ENCODE measurements around the gene GSC. TPM values are rescaled to one million over a fixed set of nuclear protein-coding genes. Genes with fewer than 3 reads are reported as not detected.
"Not testable (repeated sequence)": the region's sequence is repeated elsewhere in the genome, so short reads cannot be mapped to it uniquely, and the experiment has no call there.

GSC gene
- total RNA-seq, 1 experiment from 2014 or later: 0.25 TPM

GRCh38 chr14:94771906-94772490 is 2.1 kb upstream of the GSC start:
- no peak for DNase-seq (ENCODE audit: low read depth)

- no peak for DNase-seq (ENCODE audit: low read depth)
Observed at GRCh38 chr14:94771158-94771905, 1.4 kb upstream of the GSC start.

GRCh38 chr14:94770815-94771157 is 873 bp upstream of the GSC start:
- no peak for DNase-seq (ENCODE audit: low read depth)

GRCh38 chr14:94770251-94770749 is 387 bp upstream of the GSC start:
- no peak for DNase-seq (ENCODE audit: low read depth)

- no peak for DNase-seq (ENCODE audit: low read depth)
Observed at GRCh38 chr14:94768521-94769390, 1.2 kb downstream of the GSC start.

GRCh38 chr14:94768141-94768520 is 1.8 kb downstream of the GSC start:
- DNase-seq (ENCODE audit: low read depth): no peak

- no peak for DNase-seq (ENCODE audit: low read depth)
Observed at GRCh38 chr14:94767321-94767878, 2.5 kb downstream of the GSC start.

GRCh38 chr14:94764573-94764972 is 5.3 kb downstream of the GSC start:
- no peak for DNase-seq (ENCODE audit: low read depth)

- DNase-seq (ENCODE audit: low read depth): no peak
Observed at GRCh38 chr14:94762431-94762830, 7.5 kb downstream of the GSC start.

- no peak for DNase-seq (ENCODE audit: low read depth)
Observed at GRCh38 chr14:94761997-94762377, 7.9 kb downstream of the GSC start.

- DNase-seq (ENCODE audit: low read depth): no peak
Observed at GRCh38 chr14:94761348-94761996, 8.4 kb downstream of the GSC start.

GRCh38 chr14:94756310-94756882 is 13.5 kb downstream of the GSC start:
- no peak for DNase-seq (ENCODE audit: low read depth)

GRCh38 chr14:94754391-94754942 is 15.4 kb downstream of the GSC start:
- DNase-seq (ENCODE audit: low read depth): no peak

- no peak for DNase-seq (ENCODE audit: low read depth)
Observed at GRCh38 chr14:94752591-94753436, 17.1 kb downstream of the GSC start.

- no peak for DNase-seq (ENCODE audit: low read depth)
Observed at GRCh38 chr14:94751956-94752355, 18.0 kb downstream of the GSC start.

- no peak for DNase-seq (ENCODE audit: low read depth)
Observed at GRCh38 chr14:94751321-94751720, 18.6 kb downstream of the GSC start.

GRCh38 chr14:94750371-94750770 is 19.5 kb downstream of the GSC start:
- no peak for DNase-seq (ENCODE audit: low read depth)

- DNase-seq (ENCODE audit: low read depth): no peak
Observed at GRCh38 chr14:94748667-94749347, 21.1 kb downstream of the GSC start.

GRCh38 chr14:94747739-94748138 is 22.2 kb downstream of the GSC start:
- no peak for DNase-seq (ENCODE audit: low read depth)

GRCh38 chr14:94747153-94747552 is 22.8 kb downstream of the GSC start:
- not testable (repeated sequence) for DNase-seq (ENCODE audit: low read depth)

All from M059J (cell line).